IMR-90 (cell line): ENCODE measurements around the gene MTFR1L. TPM values are rescaled to one million over a fixed set of nuclear protein-coding genes. Genes with fewer than 3 reads are reported as not detected.

Experiments
- ATAC-seq: fragments of 200-7000 bp; cut with Tn5 transposase; 2 replicates; pipeline ENCODE4 v1.9.1; 2020; ENCODE audit warnings: low read depth, mild to moderate bottlenecking, moderate library complexity
- BruUV-seq: library from RNA; stranded (reverse); fragments of 400-500 nt; replicated peaks from 2 replicates; lab custom pipeline; 2021; lab: Mats Ljungman, UMichigan
- CTCF ChIA-PET: fragments of 300-600 bp; formaldehyde crosslinking; extraction: SDS; loops from one replicate; lab custom pipeline; 2021; ENCODE audit warnings: antibody characterized with exemption; lab: Yijun Ruan, JAX
- POLR2A ChIA-PET: fragments of 300-600 bp; sonication (Branson Sonifier 250); formaldehyde crosslinking; loops from one replicate; lab custom pipeline; 2022; ENCODE audit warnings: antibody characterized with exemption; ENCODE audit not compliant: unreplicated experiment; lab: Charles Lee
- DNase-seq: peaks from one replicate; pipeline ENCODE4 v3.0.0; 2013
- H2AFZ ChIP-seq: replicated peaks from 2 replicates; pipeline ENCODE3; 2013; ENCODE audit warnings: low read length, mild to moderate bottlenecking; ENCODE audit not compliant: poor library complexity
- H2AK5ac ChIP-seq: 2 replicates; pipeline ENCODE4 v1.6.1; 2013; ENCODE audit warnings: low read depth, low read length, inconsistent platforms
- H2AK9ac ChIP-seq: replicated peaks from 2 replicates; pipeline ENCODE3; 2013; ENCODE audit warnings: mild to moderate bottlenecking, low read depth, low read length, moderate library complexity; ENCODE audit not compliant: poor library complexity
- H2BK120ac ChIP-seq: 2 replicates; pipeline ENCODE4 v1.6.1; 2013; ENCODE audit warnings: low read depth, low read length, inconsistent platforms
- H2BK15ac ChIP-seq: 3 replicates; pipeline ENCODE4 v1.6.1; 2013; ENCODE audit warnings: low read depth, low read length, inconsistent platforms
- H2BK20ac ChIP-seq: 2 replicates; pipeline ENCODE4 v1.6.1; 2013; ENCODE audit warnings: low read depth, mild to moderate bottlenecking, inconsistent platforms, low read length, moderate library complexity
- H2BK5ac ChIP-seq: 2 replicates; pipeline ENCODE4 v1.6.1; 2013; ENCODE audit warnings: mild to moderate bottlenecking, low read depth, low read length, inconsistent platforms; ENCODE audit not compliant: poor library complexity, severe bottlenecking
- H3K14ac ChIP-seq: replicated peaks from 2 replicates; pipeline ENCODE4 v1.6.1; 2013; ENCODE audit warnings: low read depth, low read length, inconsistent platforms
- H3K18ac ChIP-seq: 2 replicates; pipeline ENCODE4 v1.6.1; 2013; ENCODE audit warnings: low read depth, low read length, control low read depth
- H3K23ac ChIP-seq: 2 replicates; pipeline ENCODE4 v1.6.1; 2013; ENCODE audit warnings: low read depth, low read length, inconsistent platforms
- H3K27ac ChIP-seq: 2 replicates; pipeline ENCODE4 v1.5.1; 2013; ENCODE audit warnings: mild to moderate bottlenecking, control low read depth, low read length; ENCODE audit not compliant: insufficient read depth
- H3K27me3 ChIP-seq: 2 replicates; pipeline ENCODE4 v1.6.1; 2013; ENCODE audit warnings: low read length; ENCODE audit not compliant: control insufficient read depth, insufficient read depth
- H3K36me3 ChIP-seq: 2 replicates; pipeline ENCODE4 v1.6.1; 2013; ENCODE audit warnings: low read length, mixed read lengths; ENCODE audit not compliant: control insufficient read depth, insufficient read depth
- H3K4ac ChIP-seq: 2 replicates; pipeline ENCODE4 v1.6.1; 2013; ENCODE audit warnings: low read depth, low read length, inconsistent platforms
- H3K4me1 ChIP-seq: 2 replicates; pipeline ENCODE4 v1.6.1; 2013; ENCODE audit warnings: low read length, mixed read lengths; ENCODE audit not compliant: control insufficient read depth, insufficient read depth
- H3K4me2 ChIP-seq: 2 replicates; pipeline ENCODE4 v1.6.1; 2013; ENCODE audit warnings: low read depth, mild to moderate bottlenecking, control low read depth, low read length, moderate library complexity
- H3K4me3 ChIP-seq: 2 replicates; pipeline ENCODE4 v1.5.1; 2013; ENCODE audit warnings: low read depth, mild to moderate bottlenecking, control low read depth, low read length, moderate library complexity; ENCODE audit not compliant: insufficient read depth
- H3K56ac ChIP-seq: 2 replicates; pipeline ENCODE4 v1.6.1; 2013; ENCODE audit warnings: low read length, inconsistent platforms; ENCODE audit not compliant: insufficient read depth; ENCODE audit errors: extremely low read depth
- H3K79me1 ChIP-seq, 2 experiments: 2 replicates each; pipeline ENCODE4 v1.6.1; 2013; ENCODE audit warnings: low read length in 2 of 2, inconsistent platforms in 1 of 2, low read depth in 1 of 2
- H3K9ac ChIP-seq: 2 replicates; pipeline ENCODE4 v1.6.1; 2013; ENCODE audit warnings: low read depth, low read length, control low read depth
- H3K9me1 ChIP-seq: 2 replicates; pipeline ENCODE4 v1.6.1; 2013; ENCODE audit warnings: low read length, inconsistent platforms; ENCODE audit not compliant: insufficient read depth
- H3K9me3 ChIP-seq: 2 replicates; pipeline ENCODE4 v1.6.1; 2013; ENCODE audit warnings: low read length; ENCODE audit not compliant: control insufficient read depth, insufficient read depth
- H4K20me1 ChIP-seq: 2 replicates; pipeline ENCODE4 v1.6.1; 2013; ENCODE audit warnings: low read length, inconsistent platforms; ENCODE audit not compliant: insufficient read depth
- H4K5ac ChIP-seq: 2 replicates; pipeline ENCODE4 v1.6.1; 2013; ENCODE audit warnings: mild to moderate bottlenecking, low read depth, low read length, control low read depth
- H4K8ac ChIP-seq, 2 experiments: 2 replicates each; pipeline ENCODE4 v1.6.1; 2013; ENCODE audit warnings: low read depth in 2 of 2, low read length in 2 of 2, control low read depth in 1 of 2, inconsistent platforms in 1 of 2
- H4K91ac ChIP-seq: 2 replicates; pipeline ENCODE4 v1.6.1; 2013; ENCODE audit warnings: low read depth, low read length, inconsistent platforms; ENCODE audit not compliant: insufficient read depth
- CEBPB ChIP-seq: IDR thresholded peaks from 2 replicates; pipeline ENCODE4 v1.6.1; 2012; ENCODE audit warnings: low read depth, low read length, improper control_type of control experiment
- NFE2L2 ChIP-seq: fragments of 150-350 bp; IDR thresholded peaks from 2 replicates; pipeline ENCODE4 v1.6.1; 2016; ENCODE audit warnings: low read depth, mild to moderate bottlenecking, low read length
- WGBS, 2 experiments: methylation state at CpG; one replicate each; pipeline versions ENCODE4 v1.1.5 to v1.1.7; 2013; ENCODE audit warnings: missing lambda C conversion rate in 2 of 2; ENCODE audit not compliant: insufficient read length in 1 of 2; ENCODE audit errors: extremely low coverage in 2 of 2; 5-methylcytosine and 5-hydroxymethylcytosine counted together
- dilution Hi-C: fragments of 300-500 bp; cut with HindIII; formaldehyde crosslinking; loops from one replicate; pipeline ENCODE4 v1.14.3; 2018; ENCODE audit warnings: low sequenced_read_pairs; ENCODE audit not compliant: unreplicated experiment
- in situ Hi-C: fragments of 300-500 bp; cut with MboI; formaldehyde crosslinking; loops from 3 replicates; pipeline ENCODE4 v1.14.3; 2019; ENCODE audit warnings: low sequenced_read_pairs, inconsistent platforms, mixed read lengths
- intact Hi-C: fragments of 100-400 bp; cut with micrococcal nuclease; formaldehyde crosslinking; loops from 2 replicates; pipeline ENCODE4 v1.10.0; 2022
- polyA plus RNA-seq, 3 experiments: library from polyadenylated mRNA; depleted of rRNA; stranded (reverse); fragments of >200 nt; gene quantifications; 2 replicates each; pipeline ENCODE4 v1.2.3, GENCODE V29; 2012; ENCODE audit warnings: low replicate concordance in 1 of 3
- total RNA-seq: library from RNA; depleted of rRNA; stranded (reverse); fragments of >200 nt; gene quantifications from 2 replicates; pipeline ENCODE4 v1.2.3, GENCODE V29; 2012

Gene MTFR1L
- total and polyA plus RNA-seq, 2 of the 4 experiments (the other 2 are of a cell fraction): 69.1 to 69.7 TPM

DNA sequence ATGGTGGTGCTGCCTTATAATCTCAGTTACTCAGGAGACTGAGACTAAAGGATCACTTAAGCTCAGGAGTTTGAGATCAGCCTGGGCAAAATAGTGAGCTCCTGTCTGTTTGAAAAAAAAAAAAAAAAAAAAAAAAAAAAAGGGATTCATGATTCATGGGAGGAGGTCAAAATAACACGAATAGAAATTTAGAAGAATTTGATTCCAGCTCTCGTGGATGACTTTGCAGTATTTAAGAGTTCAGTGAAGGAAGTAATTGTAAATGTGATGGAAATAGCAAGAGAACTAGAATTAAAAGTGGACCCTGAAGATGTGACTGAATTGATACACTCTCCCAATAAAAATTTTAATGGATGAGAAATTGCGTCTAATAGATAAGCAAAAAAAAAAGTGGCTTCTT, 23.7 kb downstream of the MTFR1L start:
- ChIA-PET CTCF (interaction anchor here (1.1 kb wide), 1 partner anchor 52 kb away, joined by 4 read pairs; no protein-coding TSS in a partner anchor), POLR2A (interaction anchor here (0.6 kb wide), 1 partner anchor 1593 kb away, joined by 4 read pairs; no protein-coding TSS in a partner anchor)
- Histone ChIP-seq H3K4ac (no peak overlapping the region), H3K18ac (no peak overlapping the region), H3K9ac (no peak overlapping the region), H4K8ac (no peak overlapping the region), H4K91ac (no peak overlapping the region), H4K20me1 (no peaks in the 10 kb centered on the region), H2BK120ac (no peak overlapping the region), H2BK20ac (no peak overlapping the region), H3K79me1 (peaks cover 4 to 14% of the 10 kb centered on the region in 2 experiments; a peak in 3 of 4 replicates), H3K4me1 (peaks cover under 1% of the 10 kb centered on the region; the same call in 1 of the 2 replicates), H3K27me3 (no peaks in the 10 kb centered on the region), H3K14ac (no peak overlapping the region), H3K36me3 (no peaks in the 10 kb centered on the region), H3K9me3 (no peaks in the 10 kb centered on the region), H3K4me3 (no peak overlapping the region), H3K23ac (no peak overlapping the region), H2BK15ac (no peak overlapping the region), H2AFZ (no peak overlapping the region), H4K5ac (no peak overlapping the region), H2AK9ac (no peak overlapping the region), H3K4me2 (no peak overlapping the region), H3K27ac (no peak overlapping the region), H2AK5ac (no peak overlapping the region), H3K56ac (no peak overlapping the region), H3K9me1 (0 out of 2 replicates have a peak, but pooled peaks cover under 1% of the 10 kb centered on the region), H2BK5ac (no peak overlapping the region)
- TF ChIP-seq CEBPB: no peak
- peak; percentile 35; the same call in 1 of the 2 replicates for TF ChIP-seq NFE2L2
- intact Hi-C loops (no loop called here), in situ Hi-C loops (no loop called here), dilution Hi-C loops (no loop called here)
- DNase-seq (no peak), ATAC-seq (no peak)
- no TSS peak for BruUV-seq
- 50% methylated on average over 2 of the region's 3 CpGs; no CpG with 5 or more reads in 1 of the 2 experiments for WGBS, 2 experiments
